ENCODE results near the gene HOXA7.

Gene HOXA7

DNA sequence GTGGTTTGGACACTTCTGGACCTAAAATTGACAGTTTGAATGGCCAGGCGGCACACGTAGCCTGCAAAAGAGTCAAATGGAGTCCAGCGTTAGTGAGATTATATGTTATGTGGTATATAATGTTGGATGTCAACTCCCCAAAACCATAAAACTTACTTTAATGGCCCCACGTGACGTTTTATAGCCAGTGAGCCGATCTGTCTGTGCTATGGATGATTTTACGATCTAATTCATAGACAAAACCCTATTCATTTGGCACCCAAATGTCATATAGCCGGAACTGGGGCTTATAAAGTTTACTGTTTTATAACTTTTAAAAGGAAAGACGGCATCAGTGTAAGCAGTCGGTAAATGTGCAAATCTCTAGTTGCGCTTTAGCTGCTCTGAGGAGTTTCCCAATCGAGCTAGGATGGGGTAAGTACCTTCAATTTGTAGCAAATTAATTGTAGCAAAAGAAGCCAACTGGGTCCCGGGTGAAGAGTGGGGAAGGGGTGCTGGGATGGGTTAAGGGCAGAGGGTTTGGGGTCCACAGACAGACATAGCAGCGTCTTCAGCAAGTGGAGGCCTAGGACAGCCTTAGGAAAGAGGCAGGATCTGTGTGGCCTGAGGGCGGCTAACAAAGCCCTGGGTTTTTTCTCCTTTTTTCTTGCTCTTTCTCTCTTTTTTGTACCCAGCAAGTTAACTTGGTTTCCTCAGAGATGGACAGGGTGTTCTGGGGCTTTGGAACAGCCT lies 16.2 kb downstream of the HOXA7 start (continued):
- peak; percentile 82 for TF ChIP-seq OSR2 (tag by site-specific recombination; IDR thresholded peaks at IDR 0.05)
- TF ChIP-seq ZNF24 (tag by site-specific recombination; IDR thresholded peaks at IDR 0.05): peak; percentile 63; the same call in 1 of the 2 replicates
- no peak for TF ChIP-seq ZFP69B (tag by site-specific recombination; IDR thresholded peaks at IDR 0.05)
- TF ChIP-seq YY2 (tag by site-specific recombination; IDR thresholded peaks at IDR 0.05): no peak
- TF ChIP-seq SP2 (tag by site-specific recombination; IDR thresholded peaks at IDR 0.05): peak; percentile 12; the same call in 1 of the 2 replicates
- no peak; the same call in 1 of the 2 replicates for TF ChIP-seq ZNF449 (tag by site-specific recombination; IDR thresholded peaks at IDR 0.05)
- peak; percentile 41; the same call in 1 of the 2 replicates for TF ChIP-seq INSM2 (tag by site-specific recombination; IDR thresholded peaks at IDR 0.05)
- no peak; the same call in 1 of the 2 replicates for TF ChIP-seq ZBTB21 (tag by site-specific recombination; IDR thresholded peaks at IDR 0.05)
- TF ChIP-seq ZNF560 (tag by site-specific recombination; IDR thresholded peaks at IDR 0.05; ENCODE audit: borderline replicate concordance): no peak
- TF ChIP-seq ZNF311 (tag by site-specific recombination; IDR thresholded peaks at IDR 0.05; ENCODE audit: borderline replicate concordance): no peak
- TF ChIP-seq, protein P1, sequence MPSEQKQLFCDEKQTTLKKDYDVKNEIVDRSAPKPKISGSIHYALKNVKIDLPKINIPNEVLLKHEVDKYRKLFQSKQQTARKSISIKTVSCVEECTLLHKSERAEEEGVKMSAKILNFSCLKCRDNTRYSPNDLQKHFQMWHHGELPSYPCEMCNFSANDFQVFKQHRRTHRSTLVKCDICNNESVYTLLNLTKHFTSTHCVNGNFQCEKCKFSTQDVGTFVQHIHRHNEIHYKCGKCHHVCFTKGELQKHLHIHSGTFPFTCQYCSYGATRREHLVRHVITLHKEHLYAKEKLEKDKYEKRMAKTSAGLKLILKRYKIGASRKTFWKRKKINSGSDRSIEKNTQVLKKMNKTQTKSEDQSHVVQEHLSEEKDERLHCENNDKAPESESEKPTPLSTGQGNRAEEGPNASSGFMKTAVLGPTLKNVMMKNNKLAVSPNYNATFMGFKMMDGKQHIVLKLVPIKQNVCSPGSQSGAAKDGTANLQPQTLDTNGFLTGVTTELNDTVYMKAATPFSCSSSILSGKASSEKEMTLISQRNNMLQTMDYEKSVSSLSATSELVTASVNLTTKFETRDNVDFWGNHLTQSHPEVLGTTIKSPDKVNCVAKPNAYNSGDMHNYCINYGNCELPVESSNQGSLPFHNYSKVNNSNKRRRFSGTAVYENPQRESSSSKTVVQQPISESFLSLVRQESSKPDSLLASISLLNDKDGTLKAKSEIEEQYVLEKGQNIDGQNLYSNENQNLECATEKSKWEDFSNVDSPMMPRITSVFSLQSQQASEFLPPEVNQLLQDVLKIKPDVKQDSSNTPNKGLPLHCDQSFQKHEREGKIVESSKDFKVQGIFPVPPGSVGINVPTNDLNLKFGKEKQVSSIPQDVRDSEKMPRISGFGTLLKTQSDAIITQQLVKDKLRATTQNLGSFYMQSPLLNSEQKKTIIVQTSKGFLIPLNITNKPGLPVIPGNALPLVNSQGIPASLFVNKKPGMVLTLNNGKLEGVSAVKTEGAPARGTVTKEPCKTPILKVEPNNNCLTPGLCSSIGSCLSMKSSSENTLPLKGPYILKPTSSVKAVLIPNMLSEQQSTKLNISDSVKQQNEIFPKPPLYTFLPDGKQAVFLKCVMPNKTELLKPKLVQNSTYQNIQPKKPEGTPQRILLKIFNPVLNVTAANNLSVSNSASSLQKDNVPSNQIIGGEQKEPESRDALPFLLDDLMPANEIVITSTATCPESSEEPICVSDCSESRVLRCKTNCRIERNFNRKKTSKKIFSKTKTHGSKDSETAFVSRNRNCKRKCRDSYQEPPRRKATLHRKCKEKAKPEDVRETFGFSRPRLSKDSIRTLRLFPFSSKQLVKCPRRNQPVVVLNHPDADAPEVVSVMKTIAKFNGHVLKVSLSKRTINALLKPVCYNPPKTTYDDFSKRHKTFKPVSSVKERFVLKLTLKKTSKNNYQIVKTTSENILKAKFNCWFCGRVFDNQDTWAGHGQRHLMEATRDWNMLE (tag by site-specific recombination; conservative IDR thresholded peaks at IDR 0.05; ENCODE audit: low read depth): 0 out of 2 replicates have a peak, but pooled peaks have one; percentile 8
- TF ChIP-seq ZNF501 (tag by site-specific recombination; IDR thresholded peaks at IDR 0.05): no peak
- no peak for TF ChIP-seq ZNF558 (tag by site-specific recombination; IDR thresholded peaks at IDR 0.05)
- no peak for TF ChIP-seq ZNF776 (tag by site-specific recombination; IDR thresholded peaks at IDR 0.05; ENCODE audit: borderline replicate concordance)
- no peak for TF ChIP-seq ZNF335 (tag by site-specific recombination; conservative IDR thresholded peaks at IDR 0.05)
- peak; percentile 21; the same call in 1 of the 2 replicates for TF ChIP-seq ZNF561 (tag by site-specific recombination; IDR thresholded peaks at IDR 0.05; ENCODE audit: borderline replicate concordance)
- TF ChIP-seq PRDM4 (tag by site-specific recombination; IDR thresholded peaks at IDR 0.05): peak; percentile 87
- no peak for TF ChIP-seq ZNF624 (tag by site-specific recombination; IDR thresholded peaks at IDR 0.05)
- peak; percentile 94 for TF ChIP-seq ZNF580 (tag by site-specific recombination; IDR thresholded peaks at IDR 0.05)
- peak; percentile 62; the same call in 1 of the 2 replicates for TF ChIP-seq HOXD13 (CRISPR knock-in tag; IDR thresholded peaks at IDR 0.05; ENCODE audit: borderline replicate concordance)
- TF ChIP-seq, protein P2, sequence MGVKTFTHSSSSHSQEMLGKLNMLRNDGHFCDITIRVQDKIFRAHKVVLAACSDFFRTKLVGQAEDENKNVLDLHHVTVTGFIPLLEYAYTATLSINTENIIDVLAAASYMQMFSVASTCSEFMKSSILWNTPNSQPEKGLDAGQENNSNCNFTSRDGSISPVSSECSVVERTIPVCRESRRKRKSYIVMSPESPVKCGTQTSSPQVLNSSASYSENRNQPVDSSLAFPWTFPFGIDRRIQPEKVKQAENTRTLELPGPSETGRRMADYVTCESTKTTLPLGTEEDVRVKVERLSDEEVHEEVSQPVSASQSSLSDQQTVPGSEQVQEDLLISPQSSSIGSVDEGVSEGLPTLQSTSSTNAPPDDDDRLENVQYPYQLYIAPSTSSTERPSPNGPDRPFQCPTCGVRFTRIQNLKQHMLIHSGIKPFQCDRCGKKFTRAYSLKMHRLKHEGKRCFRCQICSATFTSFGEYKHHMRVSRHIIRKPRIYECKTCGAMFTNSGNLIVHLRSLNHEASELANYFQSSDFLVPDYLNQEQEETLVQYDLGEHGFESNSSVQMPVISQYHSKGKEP (tag by site-specific recombination; IDR thresholded peaks at IDR 0.05): peak; percentile 59
- peak; percentile 20; the same call in 1 of the 2 replicates for TF ChIP-seq ZSCAN30 (tag by site-specific recombination; IDR thresholded peaks at IDR 0.05)
- TF ChIP-seq ZNF654 (tag by site-specific recombination; IDR thresholded peaks at IDR 0.05; ENCODE audit: low read depth): peak; percentile 12; the same call in 1 of the 2 replicates
- TF ChIP-seq GLIS1 (tag by site-specific recombination; IDR thresholded peaks at IDR 0.05): peak; percentile 60
- peak; percentile 91 for TF ChIP-seq MZF1 (tag by site-specific recombination; IDR thresholded peaks at IDR 0.05; ENCODE audit: borderline replicate concordance)
- TF ChIP-seq ZNF777 (tag by site-specific recombination; IDR thresholded peaks at IDR 0.05; ENCODE audit: borderline replicate concordance): no peak
- TF ChIP-seq ZNF302 (tag by site-specific recombination; IDR thresholded peaks at IDR 0.05; ENCODE audit: low read depth): no peak
